K562 (cell line): ENCODE measurements around the gene KLRC2. TPM values are rescaled to one million over a fixed set of nuclear protein-coding genes. Genes with fewer than 3 reads are reported as not detected.

Source experiments
- ZFPM2 ChIP-seq: fragments of 250-450 bp; sonication (Bioruptor Pico); IDR thresholded peaks from 2 replicates; pipeline ENCODE4 v1.5.1; 2022; ENCODE audit warnings: mild to moderate bottlenecking
- polyA plus RNA-seq, 8 experiments: library from polyadenylated mRNA; depleted of rRNA in 4 of 8; stranded (reverse) in 5 of 8; unstranded in 3 of 8; fragments of >200 nt; fragmentation: Nextera tagmentation in 2 of 8; fragmentation: Illumina TruSeq in 1 of 8; extraction: Ambion mirVana in 2 of 8; extraction: Trizol in 1 of 8; gene quantifications; 2 replicates each; pipeline versions ENCODE4 v1.2.1 to v1.2.3, GENCODE V29; 2011 to 2014; ENCODE audit warnings: inconsistent platforms in 1 of 8, missing spikeins in 1 of 8
- total RNA-seq, 7 experiments: library from RNA; depleted of rRNA in 6 of 7; stranded (reverse); fragments of >200 nt in 6 of 7; fragmentation: Illumina TruSeq in 2 of 7; extraction: Trizol in 2 of 7; gene quantifications; 2 replicates each; pipeline versions ENCODE4 v1.2.1 to v1.2.3, GENCODE V29; 2011 to 2021; ENCODE audit warnings: low replicate concordance in 1 of 7
- TF ChIP-seq, protein P1 (sequence below), 2 experiments: fragments of 450-650 bp in 1 of 2; sonication (generic) in 1 of 2; formaldehyde crosslinking in 1 of 2; IDR thresholded peaks in 1 of 2; conservative IDR thresholded peaks in 1 of 2; 2 replicates each; pipeline versions ENCODE4 v1.6.1 to v1.8.1; 2016 to 2023; ENCODE audit warnings: mild to moderate bottlenecking in 2 of 2, moderate library complexity in 2 of 2, inconsistent platforms in 1 of 2, missing genetic modification reagents in 1 of 2
- TF ChIP-seq, protein P2 (sequence below): fragments of 200-400 bp; formaldehyde crosslinking; IDR thresholded peaks from 2 replicates; pipeline ENCODE4 v1.6.1; 2017; ENCODE audit warnings: mild to moderate bottlenecking, low read depth, low read length, moderate library complexity
- TF ChIP-seq, protein P3 (sequence below): fragments of 250-450 bp; sonication (Bioruptor Pico); IDR thresholded peaks from 2 replicates; pipeline ENCODE4 v1.9.0; 2021; ENCODE audit warnings: mild to moderate bottlenecking, inconsistent platforms

Gene KLRC2
- total and polyA plus RNA-seq, 9 of the 15 experiments (the other 6 are each of a cell fraction or from before 2014, with no cell fraction given) = not detected

DNA sequence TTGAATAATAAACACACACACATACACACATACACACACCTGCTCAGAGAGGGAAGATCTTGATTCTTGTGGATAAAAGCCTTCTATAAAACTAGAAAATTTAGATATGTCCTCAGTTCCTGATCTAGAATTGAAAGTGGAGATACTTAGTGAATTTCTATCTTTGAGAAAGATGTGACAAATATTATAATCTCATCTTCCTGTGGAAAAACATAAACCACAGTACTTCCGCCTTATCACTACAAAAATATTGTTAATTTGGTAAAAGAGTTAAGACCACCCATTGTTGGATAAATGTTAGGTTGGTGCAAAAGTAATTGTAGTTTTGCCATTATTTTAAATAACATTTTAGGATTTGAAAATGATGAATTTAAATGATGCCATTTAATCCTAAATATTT lies 45.9 kb downstream of the KLRC2 start, which contains the start of gene KLRK1 (continued):
- TF ChIP-seq, protein P1, sequence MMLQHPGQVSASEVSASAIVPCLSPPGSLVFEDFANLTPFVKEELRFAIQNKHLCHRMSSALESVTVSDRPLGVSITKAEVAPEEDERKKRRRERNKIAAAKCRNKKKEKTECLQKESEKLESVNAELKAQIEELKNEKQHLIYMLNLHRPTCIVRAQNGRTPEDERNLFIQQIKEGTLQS (IDR thresholded peaks at IDR 0.05) = no peak
- TF ChIP-seq, protein P1 (CRISPR knock-in tag; conservative IDR thresholded peaks at IDR 0.05) = no peak
- TF ChIP-seq, protein P2, sequence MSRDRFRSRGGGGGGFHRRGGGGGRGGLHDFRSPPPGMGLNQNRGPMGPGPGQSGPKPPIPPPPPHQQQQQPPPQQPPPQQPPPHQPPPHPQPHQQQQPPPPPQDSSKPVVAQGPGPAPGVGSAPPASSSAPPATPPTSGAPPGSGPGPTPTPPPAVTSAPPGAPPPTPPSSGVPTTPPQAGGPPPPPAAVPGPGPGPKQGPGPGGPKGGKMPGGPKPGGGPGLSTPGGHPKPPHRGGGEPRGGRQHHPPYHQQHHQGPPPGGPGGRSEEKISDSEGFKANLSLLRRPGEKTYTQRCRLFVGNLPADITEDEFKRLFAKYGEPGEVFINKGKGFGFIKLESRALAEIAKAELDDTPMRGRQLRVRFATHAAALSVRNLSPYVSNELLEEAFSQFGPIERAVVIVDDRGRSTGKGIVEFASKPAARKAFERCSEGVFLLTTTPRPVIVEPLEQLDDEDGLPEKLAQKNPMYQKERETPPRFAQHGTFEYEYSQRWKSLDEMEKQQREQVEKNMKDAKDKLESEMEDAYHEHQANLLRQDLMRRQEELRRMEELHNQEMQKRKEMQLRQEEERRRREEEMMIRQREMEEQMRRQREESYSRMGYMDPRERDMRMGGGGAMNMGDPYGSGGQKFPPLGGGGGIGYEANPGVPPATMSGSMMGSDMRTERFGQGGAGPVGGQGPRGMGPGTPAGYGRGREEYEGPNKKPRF = no peak
- TF ChIP-seq ZFPM2 (CRISPR knock-in tag) = no peak
- TF ChIP-seq, protein P3, sequence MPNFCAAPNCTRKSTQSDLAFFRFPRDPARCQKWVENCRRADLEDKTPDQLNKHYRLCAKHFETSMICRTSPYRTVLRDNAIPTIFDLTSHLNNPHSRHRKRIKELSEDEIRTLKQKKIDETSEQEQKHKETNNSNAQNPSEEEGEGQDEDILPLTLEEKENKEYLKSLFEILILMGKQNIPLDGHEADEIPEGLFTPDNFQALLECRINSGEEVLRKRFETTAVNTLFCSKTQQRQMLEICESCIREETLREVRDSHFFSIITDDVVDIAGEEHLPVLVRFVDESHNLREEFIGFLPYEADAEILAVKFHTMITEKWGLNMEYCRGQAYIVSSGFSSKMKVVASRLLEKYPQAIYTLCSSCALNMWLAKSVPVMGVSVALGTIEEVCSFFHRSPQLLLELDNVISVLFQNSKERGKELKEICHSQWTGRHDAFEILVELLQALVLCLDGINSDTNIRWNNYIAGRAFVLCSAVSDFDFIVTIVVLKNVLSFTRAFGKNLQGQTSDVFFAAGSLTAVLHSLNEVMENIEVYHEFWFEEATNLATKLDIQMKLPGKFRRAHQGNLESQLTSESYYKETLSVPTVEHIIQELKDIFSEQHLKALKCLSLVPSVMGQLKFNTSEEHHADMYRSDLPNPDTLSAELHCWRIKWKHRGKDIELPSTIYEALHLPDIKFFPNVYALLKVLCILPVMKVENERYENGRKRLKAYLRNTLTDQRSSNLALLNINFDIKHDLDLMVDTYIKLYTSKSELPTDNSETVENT (CRISPR knock-in tag) = no peak
